HEK293 (cell line): ENCODE results near the gene HTRA2.
A peak's percentile ranks its signal among the peaks of the same experiment; 100 is the strongest.

Experiments used
- CTCF ChIA-PET: fragments of 350-600 bp; formaldehyde crosslinking; extraction: SDS; loops from one replicate; lab custom pipeline; 2021; ENCODE audit warnings: antibody characterized with exemption; lab: Yijun Ruan, JAX
- POLR2A ChIA-PET: fragments of 300-600 bp; formaldehyde crosslinking; extraction: SDS; loops from one replicate; lab custom pipeline; 2020; ENCODE audit warnings: antibody characterized with exemption, inconsistent platforms; lab: Yijun Ruan, JAX
- H3K27ac ChIP-seq: fragments of 200-500 bp; sonication (Bioruptor generic); 2 replicates; pipeline ENCODE4 v1.5.1; 2014; ENCODE audit warnings: low read depth, low read length, control low read depth, inconsistent platforms; ENCODE audit errors: extremely low read depth
- H3K36me3 ChIP-seq, 2 experiments: fragments of 200-500 bp in 1 of 2; sonication (Bioruptor generic) in 1 of 2; 1 replicate in 1 of 2; 2 replicates in 1 of 2; pipeline ENCODE4 v1.5.1; 2014 to 2017; ENCODE audit warnings: inconsistent platforms in 2 of 2, low read length in 2 of 2; ENCODE audit not compliant: control insufficient read depth in 2 of 2, insufficient read depth in 1 of 2
- H3K4me1 ChIP-seq: fragments of 200-500 bp; sonication (Bioruptor generic); 2 replicates; pipeline ENCODE4 v1.5.1; 2014; ENCODE audit warnings: mild to moderate bottlenecking, low read length, inconsistent platforms; ENCODE audit not compliant: control insufficient read depth, insufficient read depth
- H3K4me3 ChIP-seq: 2 replicates; pipeline ENCODE4 v1.5.1; 2011; ENCODE audit warnings: low read depth, mild to moderate bottlenecking, control low read depth, low read length, moderate library complexity
- H3K9me3 ChIP-seq: fragments of 200-500 bp; sonication (Bioruptor generic); 2 replicates; pipeline ENCODE4 v1.5.1; 2014; ENCODE audit warnings: low read depth, low read length, inconsistent platforms; ENCODE audit not compliant: control insufficient read depth, insufficient read depth
- KLF16 ChIP-seq: fragments of 450-650 bp; formaldehyde crosslinking; IDR thresholded peaks from 2 replicates; pipeline ENCODE4 v1.5.1; 2017; ENCODE audit warnings: missing biosample characterization, missing genetic modification characterization
- KLF9 ChIP-seq: fragments of 450-650 bp; formaldehyde crosslinking; IDR thresholded peaks from 2 replicates; pipeline ENCODE4 v1.5.1; 2016; ENCODE audit warnings: missing biosample characterization, missing genetic modification characterization, low read depth
- SCRT1 ChIP-seq: fragments of 450-650 bp; formaldehyde crosslinking; IDR thresholded peaks from 2 replicates; pipeline ENCODE4 v1.5.1; 2016; ENCODE audit warnings: missing biosample characterization, missing genetic modification characterization, borderline replicate concordance
- SCRT2 ChIP-seq: fragments of 450-650 bp; formaldehyde crosslinking; IDR thresholded peaks from 2 replicates; pipeline ENCODE4 v1.5.1; 2016; ENCODE audit warnings: missing biosample characterization, missing genetic modification characterization
- YY2 ChIP-seq: fragments of 450-650 bp; formaldehyde crosslinking; IDR thresholded peaks from 2 replicates; pipeline ENCODE4 v1.5.1; 2016; ENCODE audit warnings: missing biosample characterization, missing genetic modification characterization
- ZIC2 ChIP-seq: fragments of 450-650 bp; formaldehyde crosslinking; IDR thresholded peaks from 2 replicates; pipeline ENCODE4 v1.5.1; 2016; ENCODE audit warnings: missing biosample characterization, missing genetic modification characterization
- ZNF138 ChIP-seq: fragments of 450-650 bp; formaldehyde crosslinking; IDR thresholded peaks from 2 replicates; pipeline ENCODE4 v1.5.1; 2016; ENCODE audit warnings: missing biosample characterization, missing genetic modification characterization, borderline replicate concordance
- ZNF2 ChIP-seq: fragments of 450-650 bp; formaldehyde crosslinking; IDR thresholded peaks from 2 replicates; pipeline ENCODE4 v1.5.1; 2016; ENCODE audit warnings: missing biosample characterization, missing genetic modification characterization
- ZNF341 ChIP-seq: fragments of 450-650 bp; formaldehyde crosslinking; IDR thresholded peaks from 2 replicates; pipeline ENCODE4; 2016; ENCODE audit warnings: low read depth, missing biosample characterization, missing genetic modification characterization
- ZNF394 ChIP-seq: fragments of 450-650 bp; formaldehyde crosslinking; IDR thresholded peaks from 2 replicates; pipeline ENCODE4 v1.5.1; 2016; ENCODE audit warnings: missing biosample characterization, missing genetic modification characterization, mild to moderate bottlenecking, moderate library complexity, borderline replicate concordance
- ZNF530 ChIP-seq: fragments of 450-650 bp; formaldehyde crosslinking; IDR thresholded peaks from 2 replicates; pipeline ENCODE4 v1.5.1; 2016; ENCODE audit warnings: low read depth, missing biosample characterization, missing genetic modification characterization
- ZNF555 ChIP-seq: fragments of 450-650 bp; formaldehyde crosslinking; conservative IDR thresholded peaks from 2 replicates; pipeline ENCODE4 v1.5.1; 2017; ENCODE audit warnings: missing biosample characterization, mild to moderate bottlenecking, missing genetic modification characterization, inconsistent platforms
- ZNF585B ChIP-seq: fragments of 450-650 bp; formaldehyde crosslinking; IDR thresholded peaks from 2 replicates; pipeline ENCODE4 v1.5.1; 2016; ENCODE audit warnings: missing biosample characterization, missing genetic modification characterization
- ZNF610 ChIP-seq: fragments of 450-650 bp; formaldehyde crosslinking; IDR thresholded peaks from 2 replicates; pipeline ENCODE4 v1.5.1; 2016; ENCODE audit warnings: missing biosample characterization, missing genetic modification characterization, borderline replicate concordance
- ZNF654 ChIP-seq: fragments of 450-650 bp; formaldehyde crosslinking; IDR thresholded peaks from 2 replicates; pipeline ENCODE4 v1.5.1; 2016; ENCODE audit warnings: low read depth, missing biosample characterization, missing genetic modification characterization
- ZNF660 ChIP-seq: fragments of 450-650 bp; IDR thresholded peaks from 2 replicates; pipeline ENCODE4 v1.5.1; 2018; ENCODE audit warnings: missing biosample characterization, mild to moderate bottlenecking, missing genetic modification characterization
- ZNF747 ChIP-seq: fragments of 450-650 bp; formaldehyde crosslinking; IDR thresholded peaks from 2 replicates; pipeline ENCODE4 v1.5.1; 2016; ENCODE audit warnings: missing biosample characterization, missing genetic modification characterization
- TF ChIP-seq, protein P1 (sequence below): fragments of 450-650 bp; formaldehyde crosslinking; IDR thresholded peaks from 2 replicates; pipeline ENCODE4 v1.5.1; 2016; ENCODE audit warnings: missing biosample characterization, missing genetic modification characterization, borderline replicate concordance

Gene HTRA2

DNA sequence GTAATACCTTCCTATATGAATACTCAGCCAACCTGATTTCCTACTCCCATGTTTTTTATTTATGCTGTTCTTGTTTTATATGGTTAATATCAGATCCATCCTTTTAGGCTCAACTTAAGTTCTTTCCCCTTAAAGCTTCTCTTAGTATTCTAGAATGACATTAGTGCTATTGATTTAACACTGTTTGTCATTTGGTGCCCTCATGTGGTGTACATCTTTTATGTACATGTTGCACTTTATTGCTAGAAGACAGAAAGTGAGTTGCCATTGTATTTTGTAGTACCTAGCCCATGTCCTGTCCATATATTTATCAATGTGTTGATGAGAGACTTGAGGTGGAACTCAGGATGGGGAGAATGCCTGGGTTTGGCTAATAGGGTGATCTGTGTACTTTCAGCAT is 2.5 kb downstream of the HTRA2 start:
- no peaks in the 10 kb centered on the region; the same call in 1 of the 2 replicates for H3K4me1 ChIP-seq
- TF ChIP-seq ZNF2 (tag by site-specific recombination) (no peak), SCRT2 (tag by site-specific recombination) (peak; percentile 57; the same call in 1 of the 2 replicates), ZNF530 (tag by site-specific recombination) (no peak), ZNF654 (peak; percentile 52), ZNF138 (tag by site-specific recombination) (no peak)
- ChIA-PET POLR2A (interaction anchor here (0.7 to 1.2 kb wide), 4 partner anchors 11 to 49 kb away, joined by 3 to 4 read pairs (median 3); partner anchors contain the start of genes CCDC142 and TTC31), CTCF (interaction anchor here (0.5 to 4.3 kb wide), 15 partner anchors 11 to 197 kb away, joined by 3 to 34 read pairs (median 4); partner anchors contain the start of genes CCDC142, INO80B and TTC31)
- no peak overlapping the region for H3K27ac ChIP-seq
- no peaks in the 10 kb centered on the region for H3K9me3 ChIP-seq
- H3K4me3 ChIP-seq, result no peak overlapping the region
- H3K36me3 ChIP-seq, result peaks cover 4 to 51% of the 10 kb centered on the region in 2 experiments; a peak in 1 of 3 replicates

DNA sequence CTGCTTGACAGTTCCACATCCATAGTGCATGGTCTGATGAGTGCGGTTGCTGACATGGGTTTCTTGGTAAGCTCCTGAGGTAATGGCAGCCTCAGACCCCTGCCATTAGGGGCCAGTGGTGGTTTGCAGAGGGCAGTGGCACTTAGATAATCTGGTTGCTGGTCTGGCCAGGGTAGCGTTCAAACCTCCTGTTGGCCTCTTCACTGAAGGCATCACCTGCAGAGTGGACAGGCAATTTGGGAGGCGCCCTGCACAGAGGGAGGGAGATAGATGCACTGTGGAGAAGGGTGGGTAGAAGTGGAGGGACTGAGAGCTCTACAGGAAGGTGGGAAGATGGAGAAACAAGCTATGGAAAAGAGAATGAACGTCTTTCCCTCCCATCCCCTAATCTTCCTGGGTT is 3.7 kb downstream of the HTRA2 start:
- Histone ChIP-seq H3K27ac (no peak overlapping the region), H3K36me3 (peaks cover 0 to 39% of the 10 kb centered on the region in 2 experiments; a peak in 1 of 3 replicates), H3K4me3 (no peak overlapping the region), H3K4me1 (no peaks in the 10 kb centered on the region; the same call in 1 of the 2 replicates), H3K9me3 (no peaks in the 10 kb centered on the region)
- CTCF ChIA-PET, result interaction anchor here (1.4 to 4.3 kb wide), 4 partner anchors 12 to 54 kb away, joined by 4 to 34 read pairs (median 20); partner anchors contain the start of genes CCDC142 and TTC31
- POLR2A ChIA-PET, result interaction anchor here (1.0 kb wide), 1 partner anchor 21 kb away, joined by 5 read pairs; no protein-coding TSS in a partner anchor
- TF ChIP-seq ZNF585B (tag by site-specific recombination) (no peak), ZNF341 (tag by site-specific recombination) (no peak), ZNF555 (tag by site-specific recombination) (no peak), SCRT1 (tag by site-specific recombination) (no peak), ZIC2 (no peak), ZNF394 (tag by site-specific recombination) (no peak), KLF16 (tag by site-specific recombination) (no peak), ZNF747 (tag by site-specific recombination) (no peak), YY2 (no peak), ZNF530 (tag by site-specific recombination) (no peak), ZNF138 (tag by site-specific recombination) (no peak), ZNF660 (tag by site-specific recombination) (no peak), KLF9 (tag by site-specific recombination) (no peak)
- TF ChIP-seq, protein P1, sequence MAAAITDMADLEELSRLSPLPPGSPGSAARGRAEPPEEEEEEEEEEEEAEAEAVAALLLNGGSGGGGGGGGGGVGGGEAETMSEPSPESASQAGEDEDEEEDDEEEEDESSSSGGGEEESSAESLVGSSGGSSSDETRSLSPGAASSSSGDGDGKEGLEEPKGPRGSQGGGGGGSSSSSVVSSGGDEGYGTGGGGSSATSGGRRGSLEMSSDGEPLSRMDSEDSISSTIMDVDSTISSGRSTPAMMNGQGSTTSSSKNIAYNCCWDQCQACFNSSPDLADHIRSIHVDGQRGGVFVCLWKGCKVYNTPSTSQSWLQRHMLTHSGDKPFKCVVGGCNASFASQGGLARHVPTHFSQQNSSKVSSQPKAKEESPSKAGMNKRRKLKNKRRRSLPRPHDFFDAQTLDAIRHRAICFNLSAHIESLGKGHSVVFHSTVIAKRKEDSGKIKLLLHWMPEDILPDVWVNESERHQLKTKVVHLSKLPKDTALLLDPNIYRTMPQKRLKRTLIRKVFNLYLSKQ (tag by site-specific recombination), result no peak

DNA sequence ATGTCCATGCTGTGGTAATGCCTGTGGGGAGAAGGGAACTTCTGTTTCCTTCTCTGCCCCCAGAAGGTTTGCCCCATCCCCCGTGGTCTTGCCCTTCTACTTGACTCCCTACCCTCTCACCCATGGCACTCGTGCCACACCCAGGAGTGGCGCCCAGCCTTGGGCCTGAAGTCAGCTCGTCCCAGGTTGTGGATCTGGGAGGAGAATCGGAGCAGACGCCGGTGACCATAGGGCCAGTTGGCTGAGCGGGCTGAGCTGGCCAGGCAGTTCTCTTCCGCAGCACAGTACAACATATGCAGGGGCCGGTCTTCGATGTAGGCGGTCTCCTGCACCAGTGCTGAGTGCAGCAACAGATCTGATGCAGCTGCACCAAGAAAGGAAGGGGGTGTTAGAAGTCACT is 4.7 kb downstream of the HTRA2 start:
- H3K4me1 ChIP-seq, result no peaks in the 10 kb centered on the region
- CTCF ChIA-PET, result interaction anchor here (4.1 to 4.3 kb wide), 2 partner anchors 53 kb away, joined by 30 to 34 read pairs; partner anchors contain the start of genes CCDC142 and TTC31
- H3K36me3 ChIP-seq, result peaks cover 0 to 38% of the 10 kb centered on the region in 2 experiments; a peak in 1 of 3 replicates
- H3K9me3 ChIP-seq, result no peaks in the 10 kb centered on the region
- TF ChIP-seq ZNF610 (tag by site-specific recombination), result no peak
- POLR2A ChIA-PET, result no interaction called here
- H3K27ac ChIP-seq, result no peak overlapping the region
- no peak overlapping the region for H3K4me3 ChIP-seq
